Neural progenitor cell (in vitro differentiated cells): Measurements from ENCODE around the gene NAB2. TPM values are rescaled to one million over a fixed set of nuclear protein-coding genes. Genes with fewer than 3 reads are reported as not detected.

Experiments
- DNase-seq: peaks from one replicate; pipeline ENCODE4 v3.0.0-alpha.2; 2016; ENCODE audit warnings: low spot score
- H2AFZ ChIP-seq: fragments of 200-600 bp; sonication (generic); replicated peaks from 2 replicates; pipeline ENCODE4 v1.6.1; 2016; ENCODE audit warnings: antibody characterized with exemption
- H3F3A ChIP-seq: fragments of 200-600 bp; sonication (generic); 2 replicates; pipeline ENCODE4 v1.6.1; 2016; ENCODE audit warnings: antibody characterized with exemption, low read depth
- H3K27ac ChIP-seq: fragments of 200-600 bp; sonication (generic); 2 replicates; pipeline ENCODE4 v1.5.1; 2016; ENCODE audit warnings: mild to moderate bottlenecking
- H3K27me3 ChIP-seq: fragments of 200-600 bp; sonication (generic); 2 replicates; pipeline ENCODE4 v1.6.1; 2016; ENCODE audit warnings: mild to moderate bottlenecking, moderate library complexity
- H3K36me3 ChIP-seq: fragments of 200-600 bp; sonication (generic); 2 replicates; pipeline ENCODE4 v1.5.1; 2016
- H3K4me1 ChIP-seq: fragments of 200-600 bp; sonication (generic); 2 replicates; pipeline ENCODE4 v1.6.1; 2016; ENCODE audit warnings: mixed run types
- H3K4me2 ChIP-seq: fragments of 200-600 bp; sonication (generic); 2 replicates; pipeline ENCODE4 v1.6.1; 2016
- H3K4me3 ChIP-seq: fragments of 200-600 bp; sonication (generic); 2 replicates; pipeline ENCODE4 v1.5.1; 2016
- H3K79me2 ChIP-seq: fragments of 200-600 bp; sonication (generic); 2 replicates; pipeline ENCODE4 v1.6.1; 2016; ENCODE audit warnings: low read depth
- H3K9ac ChIP-seq: fragments of 200-600 bp; sonication (generic); 2 replicates; pipeline ENCODE4 v1.6.1; 2016
- H3K9me3 ChIP-seq: fragments of 200-600 bp; sonication (generic); 2 replicates; pipeline ENCODE4 v1.5.1; 2016; ENCODE audit warnings: low read depth
- H4K20me1 ChIP-seq: fragments of 200-600 bp; sonication (generic); 2 replicates; pipeline ENCODE4 v1.6.1; 2016; ENCODE audit warnings: low read depth
- H3K27ac Mint-ChIP-seq: 3 replicates; pipeline ENCODE4 v1.8.0; 2021; ENCODE audit warnings: mixed read lengths
- H3K27me3 Mint-ChIP-seq: 2 replicates; pipeline ENCODE4 v1.8.0; 2022; ENCODE audit warnings: low read depth, mild to moderate bottlenecking, inconsistent platforms, moderate library complexity, mixed read lengths; ENCODE audit not compliant: insufficient read depth
- H3K36me3 Mint-ChIP-seq: 3 replicates; pipeline ENCODE4 v1.8.0; 2021; ENCODE audit warnings: mixed read lengths
- H3K4me1 Mint-ChIP-seq: 3 replicates; pipeline ENCODE4 v1.8.0; 2021; ENCODE audit warnings: mixed read lengths
- H3K4me3 Mint-ChIP-seq: 3 replicates; pipeline ENCODE4 v1.8.0; 2021; ENCODE audit warnings: mild to moderate bottlenecking, moderate library complexity, mixed read lengths
- H3K9me3 Mint-ChIP-seq: 3 replicates; pipeline ENCODE4 v1.8.0; 2020; ENCODE audit warnings: mixed read lengths
- CTCF ChIP-seq: fragments of 200-600 bp; sonication (generic); IDR thresholded peaks from 2 replicates; pipeline ENCODE4 v1.5.1; 2017; ENCODE audit warnings: antibody characterized with exemption, mild to moderate bottlenecking
- EZH2 ChIP-seq: fragments of 200-600 bp; sonication (generic); IDR thresholded peaks from 2 replicates; pipeline ENCODE4 v1.6.1; 2017; ENCODE audit warnings: antibody characterized with exemption, mild to moderate bottlenecking, moderate library complexity
- EZH2phosphoT487 ChIP-seq: fragments of 200-600 bp; sonication (generic); IDR thresholded peaks from 2 replicates; pipeline ENCODE4 v1.6.1; 2017; ENCODE audit warnings: antibody characterized with exemption
- total RNA-seq: library from RNA; depleted of rRNA; stranded (reverse); fragments of >200 nt; gene quantifications from 2 replicates; pipeline ENCODE4 v1.2.3, GENCODE V29; 2015; ENCODE audit warnings: low replicate concordance

The NAB2 gene
- total RNA-seq, 1 donor from 2014 or later, result 19.8 TPM

GRCh38 chr12:57101892-57102695, 13.2 kb downstream of the NAB2 start:
- Histone ChIP-seq H3K27ac (no peak overlapping the region), H3K36me3 (no peaks in the 10 kb centered on the region), H3F3A (no peaks in the 10 kb centered on the region), H3K9ac (no peak overlapping the region), H3K27me3 (no peaks in the 10 kb centered on the region), H4K20me1 (no peaks in the 10 kb centered on the region), H3K4me3 (no peak overlapping the region), H3K79me2 (no peaks in the 10 kb centered on the region), H3K4me1 (no peaks in the 10 kb centered on the region), H3K4me2 (no peak overlapping the region), H2AFZ (no peak overlapping the region), H3K9me3 (no peaks in the 10 kb centered on the region)
- no peak for DNase-seq
- no peaks in the 10 kb centered on the region for H3K9me3 Mint-ChIP-seq
- peak overlapping the region; percentile 46 for H3K4me3 Mint-ChIP-seq
- peaks cover 7% of the 10 kb centered on the region for H3K36me3 Mint-ChIP-seq
- peaks cover 15% of the 10 kb centered on the region for H3K4me1 Mint-ChIP-seq
- peaks cover 11% of the 10 kb centered on the region for H3K27me3 Mint-ChIP-seq
- TF ChIP-seq EZH2phosphoT487 (no peak), CTCF (no peak), EZH2 (no peak)
- H3K27ac Mint-ChIP-seq, result peak overlapping the region; percentile 79

- Mint-ChIP-seq H3K27ac (no peak overlapping the region), H3K36me3 (peaks cover 4% of the 10 kb centered on the region), H3K9me3 (no peaks in the 10 kb centered on the region), H3K27me3 (peaks cover 14% of the 10 kb centered on the region), H3K4me3 (no peak overlapping the region), H3K4me1 (peaks cover 18% of the 10 kb centered on the region)
- H3F3A ChIP-seq, result no peaks in the 10 kb centered on the region
- H4K20me1 ChIP-seq, result no peaks in the 10 kb centered on the region
- no peak overlapping the region for H3K4me2 ChIP-seq
- TF ChIP-seq EZH2 (no peak), EZH2phosphoT487 (no peak), CTCF (no peak)
- no peak overlapping the region for H3K4me3 ChIP-seq
- H3K9ac ChIP-seq, result no peak overlapping the region
- DNase-seq, result no peak
- no peaks in the 10 kb centered on the region for H3K9me3 ChIP-seq
- H3K4me1 ChIP-seq, result no peaks in the 10 kb centered on the region
- no peaks in the 10 kb centered on the region for H3K27me3 ChIP-seq
- H3K79me2 ChIP-seq, result no peaks in the 10 kb centered on the region
- no peak overlapping the region for H3K27ac ChIP-seq
- H3K36me3 ChIP-seq, result no peaks in the 10 kb centered on the region
- H2AFZ ChIP-seq, result no peak overlapping the region
These were observed 14.9 kb downstream of the NAB2 start for GRCh38 chr12:57103856-57104255.

GRCh38 chr12:57104292-57104910, 15.5 kb downstream of the NAB2 start:
- peaks cover 14% of the 10 kb centered on the region for H3K27me3 Mint-ChIP-seq
- no peak overlapping the region for H3K4me2 ChIP-seq
- TF ChIP-seq CTCF (no peak), EZH2 (no peak), EZH2phosphoT487 (no peak)
- H3K4me3 Mint-ChIP-seq, result no peak overlapping the region
- H3K9me3 ChIP-seq, result no peaks in the 10 kb centered on the region
- H3K4me1 ChIP-seq, result peaks cover 2% of the 10 kb centered on the region
- H3F3A ChIP-seq, result no peaks in the 10 kb centered on the region
- H3K79me2 ChIP-seq, result peaks cover 2% of the 10 kb centered on the region
- DNase-seq, result no peak
- peaks cover 21% of the 10 kb centered on the region for H3K4me1 Mint-ChIP-seq
- H3K36me3 Mint-ChIP-seq, result peaks cover 4% of the 10 kb centered on the region
- H3K9ac ChIP-seq, result no peak overlapping the region
- H2AFZ ChIP-seq, result no peak overlapping the region
- no peak overlapping the region for H3K27ac ChIP-seq
- H3K4me3 ChIP-seq, result no peak overlapping the region
- no peaks in the 10 kb centered on the region for H3K36me3 ChIP-seq
- no peaks in the 10 kb centered on the region for H4K20me1 ChIP-seq
- H3K27ac Mint-ChIP-seq, result no peak overlapping the region
- H3K27me3 ChIP-seq, result no peaks in the 10 kb centered on the region
- peaks cover under 1% of the 10 kb centered on the region for H3K9me3 Mint-ChIP-seq
